Left lung (tissue), 10 donors: ENCODE results near the gene KIRREL3. TPM values are rescaled to one million over a fixed set of nuclear protein-coding genes. Genes with fewer than 3 reads are reported as not detected.
A peak's percentile ranks its signal among the peaks of the same experiment; 100 is the strongest.

Experiments
- ATAC-seq: fragments of 200-7000 bp; cut with Tn5 transposase; one replicate; pipeline ENCODE4 v1.9.1; 2020; ENCODE audit warnings: moderate library complexity
- DNase-seq, 4 donors: peaks; one replicate each; pipeline ENCODE4 v3.0.0-alpha.2; 2013 to 2020
- H3K27ac ChIP-seq, 2 donors: fragments of 200-600 bp; sonication (generic) in 1 of 2; one replicate each; pipeline versions ENCODE4 v1.5.0 to v1.8.0; 2020 to 2021
- H3K27me3 ChIP-seq, 2 donors: fragments of 200-600 bp; sonication (generic) in 1 of 2; one replicate each; pipeline versions ENCODE4 v1.5.0 to v1.8.0; 2020 to 2021
- H3K36me3 ChIP-seq, 2 donors: fragments of 200-600 bp; sonication (generic) in 1 of 2; one replicate each; pipeline versions ENCODE4 v1.5.0 to v1.8.0; 2020 to 2021
- H3K4me1 ChIP-seq, 2 donors: fragments of 200-600 bp; one replicate each; pipeline ENCODE4 v1.8.0; 2021
- H3K4me3 ChIP-seq, 2 donors: fragments of 200-600 bp; sonication (generic) in 1 of 2; one replicate each; pipeline versions ENCODE4 v1.5.0 to v1.8.0; 2020 to 2021; ENCODE audit warnings: mild to moderate bottlenecking in 1 of 2
- H3K9me3 ChIP-seq, 2 donors: fragments of 200-600 bp; sonication (generic) in 1 of 2; one replicate each; pipeline versions ENCODE4 v1.5.0 to v1.8.0; 2020 to 2021
- intact Hi-C, 2 donors: fragments of 100-400 bp; cut with DNase I; formaldehyde crosslinking; loops; one replicate each; pipeline versions ENCODE4 v1.11.2 to v1.14.2; 2022
- polyA plus RNA-seq, 6 donors: library from polyadenylated mRNA; unstranded; fragments of 120-200 nt; gene quantifications; one replicate each; pipeline ENCODE4 v1.2.1, GENCODE V29; 2013; ENCODE audit not compliant: insufficient read length in 6 of 6
- total RNA-seq, 2 donors: library from RNA; stranded (reverse); fragmentation: NEBNext Ultra II Directional; extraction: Animal tissue kit (Norgen Biotek cat#: 25700); gene quantifications; one replicate each; pipeline ENCODE4 v1.2.1, GENCODE V29; 2021
- TF ChIP-seq, protein P1 (sequence below), 2 donors: fragments of 200-600 bp; sonication (generic) in 1 of 2; IDR thresholded peaks; one replicate each; pipeline versions ENCODE4 v1.5.0 to v1.8.0; 2021; ENCODE audit warnings: antibody characterized with exemption in 2 of 2
- donor health status: DM: no; HTN: yes; CAD: no.
- donor health status: DM: no; HTN: no; CAD: no.

KIRREL3 gene
- total and polyA plus RNA-seq, 8 donors, result 1.6 to 2.5 (median 2.0) TPM; not detected in 2

DNA sequence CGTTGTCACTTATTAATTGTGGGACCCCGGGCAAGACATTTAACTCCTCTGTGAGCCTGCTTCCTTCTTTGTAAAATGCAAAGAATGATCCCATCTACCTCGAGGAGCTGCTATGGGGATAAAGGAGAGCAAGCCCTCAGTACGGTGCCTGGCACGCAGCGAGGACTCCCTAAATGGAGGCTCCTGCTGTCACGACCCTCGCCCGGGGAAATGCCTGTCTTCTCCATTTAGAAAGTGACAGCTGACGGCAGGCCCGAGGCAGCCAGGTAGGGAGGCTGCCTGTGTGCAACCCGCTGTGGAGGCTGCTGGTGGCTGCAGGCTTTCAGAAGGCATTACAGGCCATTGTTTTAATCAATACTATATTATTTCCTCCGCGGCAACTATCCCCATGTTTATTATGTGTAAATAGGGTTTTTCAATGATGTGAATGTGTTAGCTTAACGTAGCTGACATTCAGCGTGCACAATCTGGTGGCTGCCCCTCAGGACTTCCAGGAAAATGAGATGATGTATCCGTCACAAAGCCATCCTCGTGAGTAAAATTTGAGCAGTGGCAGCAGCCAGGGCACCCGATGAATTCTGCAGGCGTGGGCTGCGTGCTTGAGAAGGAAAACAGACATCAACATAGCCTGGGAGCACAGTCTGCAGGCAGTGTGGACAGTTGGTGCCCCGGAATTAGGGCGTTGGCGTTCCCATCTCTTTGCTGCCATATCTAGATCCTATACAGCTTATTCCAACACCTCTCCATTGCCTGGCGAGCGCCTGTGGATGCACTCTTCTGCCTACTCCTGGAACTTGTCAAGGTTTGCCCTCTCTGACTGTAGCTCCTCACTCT is 416.8 kb downstream of the KIRREL3 start:
- intact Hi-C loops, result no loop called here
- Histone ChIP-seq H3K4me3 (no peak overlapping the region), H3K9me3 (no peaks in the 10 kb centered on the region), H3K4me1 (no peaks in the 10 kb centered on the region), H3K36me3 (no peaks in the 10 kb centered on the region), H3K27ac (no peak overlapping the region), H3K27me3 (peaks cover 0 to 4% of the 10 kb centered on the region in 2 donors)
- TF ChIP-seq, protein P1, sequence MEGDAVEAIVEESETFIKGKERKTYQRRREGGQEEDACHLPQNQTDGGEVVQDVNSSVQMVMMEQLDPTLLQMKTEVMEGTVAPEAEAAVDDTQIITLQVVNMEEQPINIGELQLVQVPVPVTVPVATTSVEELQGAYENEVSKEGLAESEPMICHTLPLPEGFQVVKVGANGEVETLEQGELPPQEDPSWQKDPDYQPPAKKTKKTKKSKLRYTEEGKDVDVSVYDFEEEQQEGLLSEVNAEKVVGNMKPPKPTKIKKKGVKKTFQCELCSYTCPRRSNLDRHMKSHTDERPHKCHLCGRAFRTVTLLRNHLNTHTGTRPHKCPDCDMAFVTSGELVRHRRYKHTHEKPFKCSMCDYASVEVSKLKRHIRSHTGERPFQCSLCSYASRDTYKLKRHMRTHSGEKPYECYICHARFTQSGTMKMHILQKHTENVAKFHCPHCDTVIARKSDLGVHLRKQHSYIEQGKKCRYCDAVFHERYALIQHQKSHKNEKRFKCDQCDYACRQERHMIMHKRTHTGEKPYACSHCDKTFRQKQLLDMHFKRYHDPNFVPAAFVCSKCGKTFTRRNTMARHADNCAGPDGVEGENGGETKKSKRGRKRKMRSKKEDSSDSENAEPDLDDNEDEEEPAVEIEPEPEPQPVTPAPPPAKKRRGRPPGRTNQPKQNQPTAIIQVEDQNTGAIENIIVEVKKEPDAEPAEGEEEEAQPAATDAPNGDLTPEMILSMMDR (IDR thresholded peaks at IDR 0.05), result no peak
- ATAC-seq (no peak), DNase-seq (peak in 1 of 4 donors; percentile 60)

DNA sequence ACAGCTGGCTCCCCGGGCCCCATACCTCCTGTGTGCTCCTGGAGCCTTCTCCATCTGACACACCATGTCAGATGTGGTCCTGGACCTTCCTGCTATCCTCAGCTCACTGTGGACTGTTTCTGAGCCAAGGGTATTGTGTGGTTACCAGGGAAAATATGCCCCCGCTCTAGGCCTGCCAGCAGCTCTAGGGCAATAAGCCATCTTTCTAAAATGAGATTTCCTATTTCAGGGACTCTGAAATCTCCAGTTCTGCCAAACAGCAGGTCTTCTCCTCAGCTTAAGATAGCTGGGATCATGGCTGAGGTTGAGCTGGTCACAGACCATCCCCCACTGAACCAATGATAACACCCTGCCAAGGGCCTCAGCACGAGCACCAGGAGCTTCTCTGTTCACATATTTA is 417.5 kb downstream of the KIRREL3 start:
- intact Hi-C loops, result no loop called here
- Histone ChIP-seq H3K4me3 (no peak overlapping the region), H3K36me3 (no peaks in the 10 kb centered on the region), H3K27ac (no peak overlapping the region), H3K9me3 (no peaks in the 10 kb centered on the region), H3K27me3 (peaks cover 0 to under 1% of the 10 kb centered on the region in 2 donors), H3K4me1 (no peaks in the 10 kb centered on the region)
- TF ChIP-seq, protein P1 (IDR thresholded peaks at IDR 0.05), result no peak
- DNase-seq (no peak), ATAC-seq (no peak)

DNA sequence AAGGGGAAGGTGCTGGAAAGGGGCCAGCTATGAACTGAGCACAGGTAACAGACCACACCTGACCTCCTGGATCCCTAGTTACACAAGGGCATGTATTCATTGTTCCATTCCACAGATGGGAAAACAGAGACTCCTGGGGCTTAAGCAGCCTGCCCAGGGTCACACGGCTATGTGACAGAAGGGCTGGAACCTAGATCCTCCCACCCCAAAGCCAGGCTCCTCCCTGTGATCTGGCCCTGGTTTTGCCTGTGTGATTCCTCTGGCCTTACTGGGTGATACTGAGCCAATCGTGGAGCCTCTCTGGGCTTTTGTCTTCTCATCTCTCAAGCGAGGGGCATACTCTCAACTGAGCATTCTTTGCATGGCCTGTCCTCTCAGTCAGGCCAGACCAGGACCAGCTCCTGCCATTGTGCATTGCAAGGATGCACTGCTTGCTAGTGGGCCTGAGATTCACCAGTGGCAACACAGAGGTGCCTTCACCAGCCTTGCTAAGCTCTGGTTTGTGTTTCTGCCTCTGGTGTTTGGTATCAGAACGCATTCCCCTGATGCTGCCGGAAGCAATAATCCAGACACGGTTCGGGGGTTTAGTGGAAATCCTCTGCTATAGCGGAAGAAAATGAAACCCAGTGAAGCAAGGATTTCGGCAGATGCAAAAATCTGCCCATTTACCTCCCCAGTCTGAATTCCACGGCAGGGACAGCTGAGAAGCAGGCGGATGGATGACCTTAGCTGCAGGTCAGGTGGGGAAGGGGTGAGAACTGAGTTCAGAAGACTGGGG is 418.5 kb downstream of the KIRREL3 start:
- Histone ChIP-seq H3K36me3 (no peaks in the 10 kb centered on the region), H3K4me1 (no peaks in the 10 kb centered on the region), H3K27me3 (no peaks in the 10 kb centered on the region), H3K9me3 (no peaks in the 10 kb centered on the region), H3K4me3 (no peak overlapping the region), H3K27ac (no peak overlapping the region)
- intact Hi-C loops, result no loop called here
- no peak for DNase-seq
- no peak for ATAC-seq
- TF ChIP-seq, protein P1 (IDR thresholded peaks at IDR 0.05), result no peak

DNA sequence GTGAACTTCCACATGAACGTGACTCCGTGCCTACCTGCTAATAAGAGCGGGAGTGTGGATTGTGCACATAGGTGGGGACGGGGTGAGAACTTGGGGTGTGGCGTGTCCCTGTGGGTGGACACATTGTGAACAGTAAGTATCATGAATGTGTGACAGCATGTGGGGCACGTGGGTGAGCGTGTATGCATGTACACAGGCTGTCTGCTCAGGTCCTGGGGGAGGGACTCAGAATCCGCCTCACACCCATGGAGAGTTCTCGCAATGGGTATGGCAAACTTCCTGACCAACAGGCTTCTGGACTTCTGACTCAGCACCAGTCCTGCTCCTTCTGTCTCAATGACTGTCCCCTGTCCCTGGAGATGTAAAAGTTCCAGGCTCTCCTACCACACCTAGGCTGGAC is 422.1 kb downstream of the KIRREL3 start:
- no peaks in the 10 kb centered on the region for H3K36me3 ChIP-seq
- H3K27ac ChIP-seq, result no peak overlapping the region
- H3K9me3 ChIP-seq, result no peaks in the 10 kb centered on the region
- DNase-seq (no peak), ATAC-seq (no peak)
- TF ChIP-seq, protein P1 (IDR thresholded peaks at IDR 0.05), result no peak
- H3K4me1 ChIP-seq, result no peaks in the 10 kb centered on the region
- intact Hi-C loops, result no loop called here
- H3K27me3 ChIP-seq, result no peaks in the 10 kb centered on the region
- no peak overlapping the region for H3K4me3 ChIP-seq

DNA sequence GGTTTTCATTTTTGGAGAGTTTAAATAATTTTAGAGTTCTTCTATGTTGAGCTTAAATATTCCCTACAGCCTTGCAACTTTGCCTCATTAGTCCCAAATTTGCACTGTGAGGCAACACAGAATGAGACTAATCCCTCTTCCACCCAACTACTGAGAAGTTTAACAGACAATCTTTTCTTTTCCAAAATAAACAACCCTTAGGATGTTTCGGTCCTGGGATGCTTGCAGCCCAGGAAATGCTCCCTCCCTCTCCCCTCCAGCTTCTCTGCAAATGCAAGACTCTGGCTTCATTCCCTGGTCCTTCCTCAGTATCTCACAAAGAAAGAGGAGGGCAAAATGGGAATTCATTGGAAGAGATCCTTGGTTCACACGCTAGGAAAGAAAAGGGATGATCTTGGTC is 422.5 kb downstream of the KIRREL3 start:
- Histone ChIP-seq H3K9me3 (no peaks in the 10 kb centered on the region), H3K27me3 (no peaks in the 10 kb centered on the region), H3K27ac (no peak overlapping the region), H3K4me1 (no peaks in the 10 kb centered on the region), H3K4me3 (no peak overlapping the region), H3K36me3 (no peaks in the 10 kb centered on the region)
- TF ChIP-seq, protein P1 (IDR thresholded peaks at IDR 0.05), result no peak
- intact Hi-C loops, result no loop called here
- ATAC-seq, result no peak
- no peak for DNase-seq
